K562 (cell line): ENCODE measurements around the gene FBRS. TPM values are rescaled to one million over a fixed set of nuclear protein-coding genes. Genes with fewer than 3 reads are reported as not detected.

Experiments used
- FOXA3 ChIP-seq, 2 experiments: fragments of 450-650 bp in 1 of 2; sonication (generic) in 1 of 2; formaldehyde crosslinking; IDR thresholded peaks in 1 of 2; conservative IDR thresholded peaks in 1 of 2; 2 replicates each; pipeline versions ENCODE4 v1.4.0 to v1.8.0; 2020 to 2022; ENCODE audit warnings: mild to moderate bottlenecking in 2 of 2, missing genetic modification reagents in 1 of 2
- GATAD2A ChIP-seq: fragments of 450-650 bp; IDR thresholded peaks from 2 replicates; pipeline ENCODE4 v1.6.1; 2017
- IRF1 ChIP-seq: sonication (generic); formaldehyde crosslinking; IDR thresholded peaks from 2 replicates; pipeline ENCODE4 v1.8.0; 2022; ENCODE audit warnings: missing genetic modification reagents, mild to moderate bottlenecking, borderline replicate concordance
- RUNX1 ChIP-seq: sonication (generic); IDR thresholded peaks from 2 replicates; pipeline ENCODE4 v1.6.1; 2016; ENCODE audit warnings: antibody characterized with exemption, low read depth
- polyA plus RNA-seq, 8 experiments: library from polyadenylated mRNA; depleted of rRNA in 4 of 8; stranded (reverse) in 5 of 8; unstranded in 3 of 8; fragments of >200 nt; fragmentation: Nextera tagmentation in 2 of 8; fragmentation: Illumina TruSeq in 1 of 8; extraction: Ambion mirVana in 2 of 8; extraction: Trizol in 1 of 8; gene quantifications; 2 replicates each; pipeline versions ENCODE4 v1.2.1 to v1.2.3, GENCODE V29; 2011 to 2014; ENCODE audit warnings: inconsistent platforms in 1 of 8, missing spikeins in 1 of 8
- total RNA-seq, 7 experiments: library from RNA; depleted of rRNA in 6 of 7; stranded (reverse); fragments of >200 nt in 6 of 7; fragmentation: Illumina TruSeq in 2 of 7; extraction: Trizol in 2 of 7; gene quantifications; 2 replicates each; pipeline versions ENCODE4 v1.2.1 to v1.2.3, GENCODE V29; 2011 to 2021; ENCODE audit warnings: low replicate concordance in 1 of 7
- TF ChIP-seq, protein P1 (sequence below): sonication (generic); formaldehyde crosslinking; IDR thresholded peaks from 2 replicates; pipeline ENCODE4 v1.4.0; 2020; ENCODE audit warnings: mild to moderate bottlenecking, missing genetic modification reagents
- TF ChIP-seq, protein P2 (sequence below): sonication (generic); formaldehyde crosslinking; IDR thresholded peaks from 2 replicates; pipeline ENCODE4 v1.8.1; 2023; ENCODE audit warnings: mild to moderate bottlenecking, missing genetic modification reagents

The FBRS gene
- total and polyA plus RNA-seq, 9 of the 15 experiments (the other 6 are each of a cell fraction or from before 2014, with no cell fraction given) = 0.32 to 59.5 (median 13.1) TPM

DNA sequence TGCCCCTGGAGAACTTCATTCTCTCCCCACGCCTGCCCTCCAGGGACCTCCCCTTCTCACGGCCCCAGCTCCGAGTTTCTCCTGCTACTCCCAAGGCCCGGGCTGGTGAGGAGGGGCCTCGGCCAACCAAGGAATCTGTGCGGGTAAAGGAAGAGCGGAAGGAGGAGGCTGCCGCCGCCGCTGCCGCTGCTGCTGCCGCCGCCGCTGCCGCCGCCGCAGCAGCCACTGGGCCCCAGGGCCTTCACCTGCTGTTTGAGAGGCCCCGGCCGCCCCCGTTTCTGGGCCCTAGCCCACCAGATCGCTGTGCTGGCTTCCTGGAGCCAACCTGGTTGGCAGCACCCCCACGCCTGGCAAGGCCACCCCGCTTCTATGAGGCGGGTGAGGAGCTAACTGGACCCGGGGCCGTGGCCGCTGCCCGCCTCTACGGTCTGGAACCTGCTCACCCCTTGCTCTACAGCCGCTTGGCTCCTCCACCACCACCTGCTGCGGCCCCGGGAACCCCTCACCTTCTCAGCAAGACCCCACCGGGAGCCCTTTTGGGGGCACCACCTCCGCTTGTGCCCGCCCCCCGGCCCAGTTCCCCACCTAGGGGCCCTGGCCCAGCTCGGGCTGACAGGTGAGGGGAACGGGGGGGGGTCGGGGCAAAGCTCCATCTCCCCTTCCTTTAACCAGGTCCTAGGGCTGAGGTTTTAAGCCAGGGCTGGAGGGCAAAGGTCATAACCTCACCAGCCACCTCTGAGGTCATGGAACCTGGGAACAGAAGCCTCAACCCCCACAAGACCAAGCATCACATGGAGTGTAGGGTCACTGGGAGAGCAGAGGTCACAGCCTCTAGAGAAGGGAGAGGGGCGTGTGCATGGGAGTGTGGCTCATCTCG lies 11.0 kb downstream of the FBRS start (continued):
- TF ChIP-seq, protein P1, sequence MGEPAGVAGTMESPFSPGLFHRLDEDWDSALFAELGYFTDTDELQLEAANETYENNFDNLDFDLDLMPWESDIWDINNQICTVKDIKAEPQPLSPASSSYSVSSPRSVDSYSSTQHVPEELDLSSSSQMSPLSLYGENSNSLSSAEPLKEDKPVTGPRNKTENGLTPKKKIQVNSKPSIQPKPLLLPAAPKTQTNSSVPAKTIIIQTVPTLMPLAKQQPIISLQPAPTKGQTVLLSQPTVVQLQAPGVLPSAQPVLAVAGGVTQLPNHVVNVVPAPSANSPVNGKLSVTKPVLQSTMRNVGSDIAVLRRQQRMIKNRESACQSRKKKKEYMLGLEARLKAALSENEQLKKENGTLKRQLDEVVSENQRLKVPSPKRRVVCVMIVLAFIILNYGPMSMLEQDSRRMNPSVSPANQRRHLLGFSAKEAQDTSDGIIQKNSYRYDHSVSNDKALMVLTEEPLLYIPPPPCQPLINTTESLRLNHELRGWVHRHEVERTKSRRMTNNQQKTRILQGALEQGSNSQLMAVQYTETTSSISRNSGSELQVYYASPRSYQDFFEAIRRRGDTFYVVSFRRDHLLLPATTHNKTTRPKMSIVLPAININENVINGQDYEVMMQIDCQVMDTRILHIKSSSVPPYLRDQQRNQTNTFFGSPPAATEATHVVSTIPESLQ (CRISPR knock-in tag) = no peak
- TF ChIP-seq FOXA3 (CRISPR knock-in tag; conservative IDR thresholded peaks at IDR 0.05 in 1 of 2, IDR thresholded peaks at IDR 0.05 in 1 of 2) (no peak), RUNX1 (no peak), GATAD2A (no peak), IRF1 (CRISPR knock-in tag) (no peak)
- TF ChIP-seq, protein P2, sequence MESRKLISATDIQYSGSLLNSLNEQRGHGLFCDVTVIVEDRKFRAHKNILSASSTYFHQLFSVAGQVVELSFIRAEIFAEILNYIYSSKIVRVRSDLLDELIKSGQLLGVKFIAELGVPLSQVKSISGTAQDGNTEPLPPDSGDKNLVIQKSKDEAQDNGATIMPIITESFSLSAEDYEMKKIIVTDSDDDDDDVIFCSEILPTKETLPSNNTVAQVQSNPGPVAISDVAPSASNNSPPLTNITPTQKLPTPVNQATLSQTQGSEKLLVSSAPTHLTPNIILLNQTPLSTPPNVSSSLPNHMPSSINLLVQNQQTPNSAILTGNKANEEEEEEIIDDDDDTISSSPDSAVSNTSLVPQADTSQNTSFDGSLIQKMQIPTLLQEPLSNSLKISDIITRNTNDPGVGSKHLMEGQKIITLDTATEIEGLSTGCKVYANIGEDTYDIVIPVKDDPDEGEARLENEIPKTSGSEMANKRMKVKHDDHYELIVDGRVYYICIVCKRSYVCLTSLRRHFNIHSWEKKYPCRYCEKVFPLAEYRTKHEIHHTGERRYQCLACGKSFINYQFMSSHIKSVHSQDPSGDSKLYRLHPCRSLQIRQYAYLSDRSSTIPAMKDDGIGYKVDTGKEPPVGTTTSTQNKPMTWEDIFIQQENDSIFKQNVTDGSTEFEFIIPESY (CRISPR knock-in tag) = peak; percentile 50; the same call in 1 of the 2 replicates
- TF ChIP-seq, all 486 proteins: peak for 4
